Adrenal gland (tissue), 5 donors: Measurements from ENCODE around the gene ADAMTSL1.

Experiments
- POLR2A ChIP-seq, 2 donors: fragments of 450-650 bp; IDR thresholded peaks; one replicate each; pipeline ENCODE4 v1.6.1; 2017; ENCODE audit warnings: antibody characterized with exemption in 2 of 2, mild to moderate bottlenecking in 2 of 2, moderate library complexity in 1 of 2
- TF ChIP-seq, protein P1 (sequence below), 6 experiments: fragments of 450-650 bp in 4 of 6; fragments of 200-600 bp in 2 of 6; sonication (generic) in 1 of 6; IDR thresholded peaks; 1 replicate in 5 of 6; 2 replicates in 1 of 6; pipeline versions ENCODE4 v1.5.1 to v1.8.0; 2016 to 2021; ENCODE audit warnings: antibody characterized with exemption in 6 of 6, mild to moderate bottlenecking in 2 of 6, moderate library complexity in 1 of 6
- donor health status: DM: no; HTN: no; CAD: no.

DNA sequence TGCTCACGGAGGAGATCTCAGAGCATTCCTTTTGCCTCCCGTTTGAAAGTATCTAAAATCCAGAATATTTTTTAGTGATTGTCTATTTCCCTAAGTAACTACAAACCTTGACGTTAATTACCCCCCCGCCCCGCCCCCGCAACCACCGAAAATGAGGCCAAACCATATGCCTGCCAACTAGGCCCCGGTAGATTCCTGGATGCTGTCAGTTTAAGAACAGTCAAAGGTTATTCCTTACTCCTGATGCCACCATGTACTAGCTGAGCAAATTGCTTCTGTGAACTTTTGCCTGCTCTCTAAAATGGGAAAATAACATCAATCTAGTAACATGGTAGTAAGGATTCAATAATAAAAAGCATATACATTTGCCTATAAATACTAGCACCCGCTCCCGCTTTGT lies 314.3 kb downstream of the ADAMTSL1 start:
- TF ChIP-seq, protein P1, sequence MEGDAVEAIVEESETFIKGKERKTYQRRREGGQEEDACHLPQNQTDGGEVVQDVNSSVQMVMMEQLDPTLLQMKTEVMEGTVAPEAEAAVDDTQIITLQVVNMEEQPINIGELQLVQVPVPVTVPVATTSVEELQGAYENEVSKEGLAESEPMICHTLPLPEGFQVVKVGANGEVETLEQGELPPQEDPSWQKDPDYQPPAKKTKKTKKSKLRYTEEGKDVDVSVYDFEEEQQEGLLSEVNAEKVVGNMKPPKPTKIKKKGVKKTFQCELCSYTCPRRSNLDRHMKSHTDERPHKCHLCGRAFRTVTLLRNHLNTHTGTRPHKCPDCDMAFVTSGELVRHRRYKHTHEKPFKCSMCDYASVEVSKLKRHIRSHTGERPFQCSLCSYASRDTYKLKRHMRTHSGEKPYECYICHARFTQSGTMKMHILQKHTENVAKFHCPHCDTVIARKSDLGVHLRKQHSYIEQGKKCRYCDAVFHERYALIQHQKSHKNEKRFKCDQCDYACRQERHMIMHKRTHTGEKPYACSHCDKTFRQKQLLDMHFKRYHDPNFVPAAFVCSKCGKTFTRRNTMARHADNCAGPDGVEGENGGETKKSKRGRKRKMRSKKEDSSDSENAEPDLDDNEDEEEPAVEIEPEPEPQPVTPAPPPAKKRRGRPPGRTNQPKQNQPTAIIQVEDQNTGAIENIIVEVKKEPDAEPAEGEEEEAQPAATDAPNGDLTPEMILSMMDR (IDR thresholded peaks at IDR 0.05): no peak
- TF ChIP-seq POLR2A (IDR thresholded peaks at IDR 0.05): no peak
